GM12878 (cell line): Measurements from ENCODE around the gene CFDP1. TPM values are rescaled to one million over a fixed set of nuclear protein-coding genes. Genes with fewer than 3 reads are reported as not detected.

Experiments
- ATAC-seq: fragments of 200-7000 bp; cut with Tn5 transposase; 3 replicates; pipeline ENCODE4 v1.9.1; 2020; ENCODE audit warnings: mild to moderate bottlenecking, moderate library complexity
- BruUV-seq: library from RNA; stranded (reverse); fragments of 400-500 nt; replicated peaks from 2 replicates; lab custom pipeline; 2021; lab: Mats Ljungman, UMichigan
- CTCF ChIA-PET: fragments of 300-600 bp; sonication (Branson Sonifier 250); formaldehyde crosslinking; extraction: SDS; loops from one replicate; lab custom pipeline; 2021; ENCODE audit warnings: inconsistent platforms; lab: Yijun Ruan, JAX
- POLR2A ChIA-PET: fragments of 350-600 bp; formaldehyde crosslinking; extraction: SDS; loops from one replicate; lab custom pipeline; 2021; ENCODE audit warnings: inconsistent platforms; lab: Charles Lee
- RAD21 ChIA-PET: fragments of 300-600 bp; sonication (Branson Sonifier 250); formaldehyde crosslinking; loops from one replicate; lab custom pipeline; 2023; ENCODE audit warnings: antibody characterized with exemption; ENCODE audit not compliant: unreplicated experiment; lab: Charles Lee
- SMC1A ChIA-PET: fragments of 300-600 bp; sonication (Branson Sonifier 250); formaldehyde crosslinking; loops from one replicate; lab custom pipeline; 2023; ENCODE audit not compliant: unreplicated experiment, uncharacterized antibody; lab: Charles Lee
- DNase-seq: peaks from one replicate; pipeline ENCODE4 v3.0.0-alpha.2; 2011; ENCODE audit warnings: low read depth, low spot score
- FAIRE-seq: peaks from 3 replicates; lab custom pipeline; 2011; peaks lifted over from hg19 to GRCh38; lab: Jason Lieb, UNC
- H2AFZ ChIP-seq: 2 replicates; pipeline ENCODE4 v1.6.0; 2011; ENCODE audit warnings: low read depth, low read length, control low read depth; ENCODE audit not compliant: control insufficient read depth
- H3K27ac ChIP-seq: 2 replicates; pipeline ENCODE4 v1.5.1; 2011; ENCODE audit warnings: control low read depth; ENCODE audit not compliant: control insufficient read depth, insufficient read depth
- H3K27me3 ChIP-seq, 2 experiments: replicated peaks in 1 of 2; 2 replicates each; pipeline versions ENCODE4 v1.6.0 to v1.6.1; 2011; ENCODE audit warnings: low read length in 1 of 2; ENCODE audit not compliant: control insufficient read depth in 2 of 2, insufficient read depth in 2 of 2
- H3K36me3 ChIP-seq, 2 experiments: 2 replicates each; pipeline ENCODE4 v1.5.1; 2011; ENCODE audit warnings: low read length in 1 of 2; ENCODE audit not compliant: control insufficient read depth in 2 of 2, insufficient read depth in 2 of 2
- H3K4me1 ChIP-seq: 2 replicates; pipeline ENCODE4 v1.6.1; 2011; ENCODE audit warnings: mild to moderate bottlenecking, low read length, moderate library complexity, mixed read lengths; ENCODE audit not compliant: control insufficient read depth, insufficient read depth
- H3K4me2 ChIP-seq: 2 replicates; pipeline ENCODE4 v1.6.0; 2011; ENCODE audit warnings: control low read depth; ENCODE audit not compliant: control insufficient read depth, insufficient read depth
- H3K4me3 ChIP-seq: fragments of 200-600 bp; sonication (generic); 2 replicates; pipeline ENCODE4 v1.5.1; 2016
- H3K79me2 ChIP-seq: 2 replicates; pipeline ENCODE4 v1.6.0; 2011; ENCODE audit warnings: low read length; ENCODE audit not compliant: control insufficient read depth, insufficient read depth
- H3K9ac ChIP-seq: 2 replicates; pipeline ENCODE4 v1.8.0; 2011; ENCODE audit warnings: low read length, control low read depth, mixed read lengths; ENCODE audit not compliant: control insufficient read depth, insufficient read depth
- H3K9me3 ChIP-seq: replicated peaks from 3 replicates; pipeline ENCODE4 v1.5.1; 2011; ENCODE audit warnings: mild to moderate bottlenecking, low read length; ENCODE audit not compliant: control insufficient read depth, insufficient read depth
- H4K20me1 ChIP-seq: 2 replicates; pipeline ENCODE4 v1.6.0; 2011; ENCODE audit not compliant: control insufficient read depth, insufficient read depth
- BRCA1 ChIP-seq: IDR thresholded peaks from 2 replicates; pipeline ENCODE4 v1.6.1; 2011; ENCODE audit warnings: low read depth, low read length, improper control_type of control experiment
- CHD1 ChIP-seq: IDR thresholded peaks from 2 replicates; pipeline ENCODE4 v1.6.1; 2012; ENCODE audit warnings: low read depth, low read length, improper control_type of control experiment
- CREB1 ChIP-seq: IDR thresholded peaks from 2 replicates; pipeline ENCODE4 v1.6.1; 2012; ENCODE audit warnings: low read depth, mild to moderate bottlenecking, inconsistent platforms
- CUX1 ChIP-seq: IDR thresholded peaks from 2 replicates; pipeline ENCODE4 v1.6.1; 2012; ENCODE audit warnings: improper control_type of control experiment, low read depth, low read length; ENCODE audit not compliant: insufficient replicate concordance
- FOXM1 ChIP-seq: IDR thresholded peaks from 2 replicates; pipeline ENCODE4 v1.6.1; 2012; ENCODE audit warnings: low read depth, mild to moderate bottlenecking, inconsistent platforms, low read length, moderate library complexity
- GABPA ChIP-seq: IDR thresholded peaks from 2 replicates; pipeline ENCODE4 v1.6.1; 2014; ENCODE audit warnings: antibody characterized with exemption, low read depth, mild to moderate bottlenecking, inconsistent platforms
- LARP7 ChIP-seq: fragments of 450-650 bp; IDR thresholded peaks from 2 replicates; pipeline ENCODE4 v1.6.1; 2017; ENCODE audit warnings: mild to moderate bottlenecking
- NKRF ChIP-seq: fragments of 450-650 bp; conservative IDR thresholded peaks from 2 replicates; pipeline ENCODE4 v1.6.1; 2017; ENCODE audit warnings: mild to moderate bottlenecking, moderate library complexity
- PKNOX1 ChIP-seq: fragments of 450-650 bp; IDR thresholded peaks from 2 replicates; pipeline ENCODE4 v1.6.1; 2016; ENCODE audit warnings: mild to moderate bottlenecking
- POLR2AphosphoS2 ChIP-seq: IDR thresholded peaks from 2 replicates; pipeline ENCODE4 v1.6.1; 2011; ENCODE audit warnings: low read depth, mild to moderate bottlenecking, low read length, improper control_type of control experiment, moderate library complexity
- RBBP5 ChIP-seq: fragments of 200-600 bp; sonication (generic); conservative IDR thresholded peaks from 2 replicates; pipeline ENCODE4 v1.6.1; 2016
- SMAD5 ChIP-seq: IDR thresholded peaks from 2 replicates; pipeline ENCODE4 v1.6.1; 2016; ENCODE audit warnings: antibody characterized with exemption, low read depth
- TCF3 ChIP-seq: IDR thresholded peaks from 2 replicates; pipeline ENCODE4 v1.6.1; 2012; ENCODE audit warnings: low read depth, mild to moderate bottlenecking, low read length, borderline replicate concordance; ENCODE audit not compliant: insufficient read depth
- ZNF207 ChIP-seq: fragments of 450-650 bp; IDR thresholded peaks from 2 replicates; pipeline ENCODE4 v1.6.1; 2014; ENCODE audit warnings: antibody characterized with exemption, mild to moderate bottlenecking, borderline replicate concordance
- WGBS: methylation state at CpG from one replicate; pipeline ENCODE4 v1.1.6; 2016; ENCODE audit warnings: low lambda C conversion rate; ENCODE audit not compliant: insufficient replicate concordance, insufficient coverage; ENCODE audit errors: missing lambda C conversion rate; 5-methylcytosine and 5-hydroxymethylcytosine counted together
- in situ Hi-C: fragments of 300-500 bp; cut with MboI; formaldehyde crosslinking; loops from 9 replicates; pipeline ENCODE4 v1.14.3; 2018; ENCODE audit warnings: mixed read lengths
- intact Hi-C: fragments of 100-400 bp; cut with micrococcal nuclease; formaldehyde crosslinking; loops from one replicate; pipeline ENCODE4 v1.14.2; 2022; ENCODE audit not compliant: unreplicated experiment
- polyA plus RNA-seq, 11 experiments: library from polyadenylated mRNA; depleted of rRNA in 4 of 11; unstranded in 6 of 11; stranded (reverse) in 5 of 11; fragments of >200 nt; fragmentation: Nextera tagmentation in 4 of 11; fragmentation: Illumina TruSeq in 1 of 11; extraction: Ambion mirVana in 4 of 11; extraction: Trizol in 1 of 11; gene quantifications; 1 replicate in 1 of 11; 2 replicates in 10 of 11; pipeline versions ENCODE4 v1.2.1 to v1.2.3, GENCODE V29; 2011 to 2016; ENCODE audit warnings: inconsistent platforms in 2 of 11, missing spikeins in 2 of 11, low read depth in 1 of 11
- total RNA-seq, 4 experiments: library from RNA; depleted of rRNA in 3 of 4; stranded (reverse); fragments of >200 nt in 3 of 4; fragmentation: Illumina TruSeq in 1 of 4; extraction: Trizol in 1 of 4; gene quantifications; 2 replicates each; pipeline versions ENCODE4 v1.2.1 to v1.2.3, GENCODE V29; 2013 to 2021

CFDP1 gene
- total and polyA plus RNA-seq, 10 of the 15 experiments (the other 5 are each of a cell fraction or from before 2014, with no cell fraction given) = 22.3 to 64.8 (median 36.7) TPM

GRCh38 chr16:75392906-75393305, 40.4 kb downstream of the CFDP1 start:
- TF ChIP-seq NKRF (no peak), SMAD5 (no peak), CHD1 (no peak), POLR2AphosphoS2 (no peak), TCF3 (no peak), GABPA (no peak), FOXM1 (no peak), CUX1 (no peak), RBBP5 (no peak), PKNOX1 (no peak), ZNF207 (no peak), BRCA1 (no peak), CREB1 (no peak), LARP7 (no peak)
- TF ChIP-seq, all 136 proteins: peak for 0
- DNase-seq (no peak), FAIRE-seq (no peak), ATAC-seq (no peak)
- H2AFZ ChIP-seq = no peak overlapping the region
- H3K36me3 ChIP-seq = peaks cover 0 to 3% of the 10 kb centered on the region in 2 experiments
- ChIA-PET RAD21 (interaction anchor here (0.9 to 1.2 kb wide), 3 partner anchors 13 to 193 kb away, joined by 3 to 6 read pairs (median 4); no protein-coding TSS in a partner anchor), SMC1A (interaction anchor here (1.4 to 1.8 kb wide), 4 partner anchors 9 to 21 kb away, joined by 3 to 7 read pairs (median 4); no protein-coding TSS in a partner anchor), CTCF (interaction anchor here (0.7 to 5.4 kb wide), 5 partner anchors 8 to 202 kb away, joined by 3 to 53 read pairs (median 4); no protein-coding TSS in a partner anchor), POLR2A (interaction anchor here (0.6 kb wide), 1 partner anchor 9 kb away, joined by 4 read pairs; no protein-coding TSS in a partner anchor)
- H3K27me3 ChIP-seq = no peaks in the 10 kb centered on the region
- no peaks in the 10 kb centered on the region for H3K9me3 ChIP-seq
- intact Hi-C loops = no loop called here
- no peak overlapping the region for H3K27ac ChIP-seq
- H3K9ac ChIP-seq = no peak overlapping the region
- H4K20me1 ChIP-seq = no peaks in the 10 kb centered on the region
- 100% methylated on average over 2 of the region's 2 CpGs for WGBS
- no peaks in the 10 kb centered on the region for H3K79me2 ChIP-seq
- no peaks in the 10 kb centered on the region for H3K4me1 ChIP-seq
- no peak overlapping the region for H3K4me2 ChIP-seq
- in situ Hi-C loops = no loop called here
- no peak overlapping the region for H3K4me3 ChIP-seq
- no TSS peak for BruUV-seq
